NCI-H748 (cell line): ENCODE measurements around the gene CD28.
A peak's percentile ranks its signal among the peaks of the same experiment; 100 is the strongest.

Experiments used
- DNase-seq: peaks from one replicate; lab custom pipeline; 2025; ENCODE audit not compliant: unreplicated experiment; lab: John Stamatoyannopoulos, UW

CD28 gene

DNA sequence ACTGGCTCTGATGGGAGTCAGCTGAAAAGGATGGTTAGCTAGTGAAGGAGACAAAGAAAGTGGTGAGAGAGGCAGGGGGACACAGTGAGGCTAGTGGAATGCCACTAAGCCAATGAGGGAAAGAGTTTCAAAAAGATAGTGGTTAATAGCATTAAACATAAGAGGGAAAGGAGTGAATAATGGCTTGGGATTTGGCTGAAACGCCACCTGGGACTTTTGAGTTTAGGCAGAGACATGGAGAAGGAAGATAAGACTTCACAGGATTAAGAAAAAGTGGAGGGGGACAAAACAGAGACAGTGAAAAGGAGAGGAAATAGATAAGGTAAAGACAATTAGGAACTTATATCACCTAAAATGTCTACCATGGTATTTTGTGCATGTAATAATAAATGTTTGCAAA, 6.9 kb downstream of the CD28 start:
- no peak for DNase-seq

DNA sequence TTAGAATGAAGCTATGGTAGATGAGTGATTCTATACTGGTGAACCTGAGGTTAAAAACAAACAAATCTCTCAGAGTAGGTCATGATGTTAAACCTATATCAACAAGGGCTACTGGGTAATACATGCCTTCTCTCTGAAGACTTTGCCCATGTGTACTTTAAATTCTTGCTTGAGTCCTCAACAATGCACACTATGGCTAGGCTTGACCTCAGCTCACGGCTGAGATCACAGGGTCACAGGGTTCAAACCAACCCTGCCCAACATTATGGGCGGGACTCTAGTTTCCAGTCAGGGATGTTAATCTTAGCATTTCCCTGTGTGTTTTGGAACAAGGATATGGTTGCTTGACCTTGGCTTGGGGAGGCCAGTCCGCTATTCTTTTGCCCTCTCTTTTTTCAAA, 7.7 kb downstream of the CD28 start:
- no peak for DNase-seq

DNA sequence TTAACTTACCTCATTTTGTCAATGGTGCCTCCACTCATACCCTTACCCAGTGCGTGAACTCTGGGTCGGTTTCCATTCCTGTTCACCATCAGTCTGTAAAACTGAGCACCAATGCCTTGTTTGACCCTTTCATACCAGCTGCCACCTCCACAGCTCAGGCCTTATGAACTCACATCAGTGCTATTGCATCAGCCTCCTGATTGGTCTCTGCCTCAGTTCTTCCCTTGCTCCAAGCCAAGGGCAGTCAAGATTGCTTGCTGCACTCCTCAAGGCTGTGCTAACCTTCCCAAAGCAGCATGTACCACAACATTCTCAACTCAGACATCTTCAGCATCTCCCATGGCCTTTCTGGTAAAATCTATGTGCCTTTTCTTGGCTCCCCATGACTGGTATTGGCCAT, 9.3 kb downstream of the CD28 start:
- no peak for DNase-seq

DNA sequence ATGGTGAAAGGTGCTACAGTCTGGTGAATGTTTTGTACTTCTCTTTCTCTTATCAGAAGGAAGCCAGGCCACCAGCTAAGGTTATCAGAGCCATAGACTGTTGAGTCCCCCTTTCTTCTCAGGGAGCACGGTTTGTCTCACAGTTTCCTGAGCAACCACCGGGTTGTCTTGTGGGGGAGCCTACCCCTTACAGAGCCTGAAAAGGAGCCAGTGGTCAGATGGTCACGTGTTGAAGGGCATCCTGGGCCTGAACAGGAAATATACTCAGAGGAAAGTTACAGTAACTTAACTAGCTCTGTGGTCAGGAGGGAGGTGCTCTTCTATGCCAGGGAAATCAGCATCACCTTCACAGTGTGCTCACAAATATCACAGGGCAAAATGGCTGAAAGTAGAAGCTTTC, 11.6 kb downstream of the CD28 start:
- no peak for DNase-seq

DNA sequence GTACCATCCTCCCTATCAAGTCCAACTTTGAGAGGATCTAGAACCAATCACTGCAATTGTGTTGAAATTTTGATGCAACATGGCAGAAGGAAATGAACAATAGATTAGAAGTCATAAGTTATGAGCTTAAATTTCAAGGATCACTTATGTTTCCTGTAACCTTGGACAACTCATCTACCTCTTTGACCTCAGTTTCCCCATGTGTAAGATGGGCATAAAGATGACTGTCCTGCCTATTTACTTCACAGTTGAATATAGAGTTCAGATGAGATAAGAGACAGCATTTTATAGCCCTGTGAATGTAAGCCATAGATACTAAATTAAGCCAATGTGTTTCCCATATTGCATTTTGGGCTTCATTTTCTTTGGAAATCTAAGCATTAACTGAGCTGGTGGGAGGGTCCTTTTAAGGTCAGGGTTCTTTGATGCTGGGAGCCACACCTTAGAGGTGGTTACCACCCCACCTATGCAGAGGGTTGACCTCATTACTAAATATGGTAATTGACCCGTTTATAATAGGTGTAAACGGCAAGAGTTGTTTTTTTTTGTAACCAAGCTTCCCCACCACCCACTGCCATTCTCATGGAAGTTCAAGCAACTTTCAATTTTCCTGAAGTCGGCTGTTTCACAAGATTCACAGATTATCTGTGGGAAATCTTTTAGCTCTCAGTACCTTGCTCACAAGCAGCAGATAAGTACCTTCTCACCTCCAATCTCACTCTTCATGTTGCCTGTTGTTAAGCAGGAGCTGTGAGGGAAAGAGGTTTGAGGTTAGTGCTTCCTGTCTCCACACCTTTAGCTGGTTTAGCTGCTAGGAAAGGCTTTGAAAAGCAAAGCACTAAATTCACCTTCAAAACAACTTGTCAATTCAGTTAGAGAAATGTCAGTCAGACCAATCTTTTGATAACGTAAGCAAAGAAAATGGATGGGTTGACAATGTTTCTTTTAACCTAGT, 13.3 kb downstream of the CD28 start:
- no peak for DNase-seq

DNA sequence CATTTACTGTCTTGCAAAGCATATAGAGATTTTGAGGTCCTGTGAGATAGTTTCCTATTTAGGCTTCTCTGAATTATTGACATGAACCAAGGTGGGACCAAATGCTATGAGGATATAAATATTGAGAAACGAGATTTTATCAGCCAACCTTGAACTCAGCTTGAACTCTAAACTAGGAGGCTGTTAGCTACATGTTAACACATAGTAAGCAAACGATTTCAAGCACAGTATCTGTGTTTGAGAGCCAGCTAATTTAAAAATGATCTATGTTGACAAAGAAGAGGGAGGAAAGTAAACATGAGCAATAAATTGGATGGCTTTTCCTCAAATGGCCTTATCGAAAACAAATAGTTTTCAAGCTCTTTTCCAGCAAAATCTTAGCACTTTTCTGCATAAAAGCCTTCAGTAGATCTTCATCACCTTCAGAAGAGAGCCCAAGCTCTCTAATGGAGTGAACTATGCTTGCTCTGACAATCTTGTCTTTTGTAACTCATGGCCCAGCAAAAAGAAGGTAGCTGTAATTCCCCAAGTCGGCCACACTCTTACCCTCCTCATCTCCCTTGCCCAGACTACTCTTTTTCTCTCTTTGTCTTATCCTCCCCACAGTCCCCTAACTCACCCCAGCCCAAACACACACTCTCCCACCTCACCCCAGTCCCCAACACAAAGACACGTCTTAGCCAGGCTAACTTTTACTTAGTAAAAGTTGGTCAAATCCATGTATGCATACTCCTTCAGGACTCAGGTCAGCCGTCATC, 14.7 kb downstream of the CD28 start:
- peak; percentile 18 for DNase-seq

DNA sequence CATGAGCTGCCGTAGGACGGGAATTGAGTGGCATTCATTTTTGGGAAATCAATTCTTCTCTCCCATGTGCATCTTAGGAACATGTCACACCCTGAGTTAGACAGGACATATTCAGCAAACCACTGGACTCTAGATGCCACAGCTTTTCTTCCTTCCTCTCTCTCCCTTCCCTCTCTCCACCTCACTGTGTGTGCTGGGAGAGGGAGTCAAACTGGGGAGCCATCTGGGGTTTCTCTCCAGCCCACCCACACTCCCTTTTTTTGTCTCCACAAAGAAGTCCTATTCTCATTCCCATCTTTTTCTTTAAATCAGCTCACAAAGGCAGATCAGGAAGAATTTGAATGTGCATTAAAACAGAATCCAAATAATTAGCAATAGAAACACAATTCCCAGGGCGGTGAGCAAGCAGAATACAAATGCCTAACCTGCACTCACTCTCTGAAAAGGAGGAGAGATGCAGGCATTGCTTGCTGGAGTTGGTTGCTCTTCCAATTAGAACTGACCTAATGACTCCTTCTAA, 15.4 kb downstream of the CD28 start:
- no peak for DNase-seq

DNA sequence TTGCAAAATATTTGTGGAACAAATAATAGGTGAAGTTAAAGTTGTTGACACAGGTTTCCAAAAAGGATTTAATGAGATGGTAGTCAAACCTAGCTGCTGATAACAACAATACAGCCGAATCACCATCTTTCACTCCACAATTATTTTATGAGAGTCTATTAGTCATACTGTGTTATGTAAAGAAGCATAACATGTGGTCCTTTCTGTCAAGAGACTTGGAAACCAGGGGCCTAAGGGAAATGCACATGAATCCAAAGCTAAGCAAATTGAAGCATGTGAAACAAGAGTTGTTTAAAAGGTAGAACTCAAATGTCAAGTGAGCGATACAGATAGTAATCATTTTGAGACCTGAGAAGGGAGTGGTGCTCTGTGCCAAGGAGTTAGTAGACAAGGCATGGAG, 16.0 kb downstream of the CD28 start:
- peak; percentile 80 for DNase-seq

DNA sequence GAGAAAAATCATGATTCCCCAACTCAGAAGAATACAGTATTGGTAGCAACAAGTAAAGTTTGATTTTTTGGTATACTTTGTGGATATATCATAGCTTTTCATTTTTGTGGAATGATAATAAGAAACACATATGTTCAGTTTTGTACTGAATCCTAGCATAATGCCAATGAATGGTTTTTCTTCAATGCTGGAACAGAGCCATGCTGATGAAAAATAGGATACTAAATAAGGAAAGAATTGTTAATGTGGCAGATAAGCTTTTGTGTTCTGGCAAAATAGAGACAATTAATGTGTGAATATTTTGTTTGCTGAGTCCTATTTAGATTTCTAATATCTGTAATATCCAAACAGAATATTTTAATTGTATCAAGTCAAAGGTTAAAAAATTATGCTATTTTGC, 21.9 kb downstream of the CD28 start:
- DNase-seq, result no peak

DNA sequence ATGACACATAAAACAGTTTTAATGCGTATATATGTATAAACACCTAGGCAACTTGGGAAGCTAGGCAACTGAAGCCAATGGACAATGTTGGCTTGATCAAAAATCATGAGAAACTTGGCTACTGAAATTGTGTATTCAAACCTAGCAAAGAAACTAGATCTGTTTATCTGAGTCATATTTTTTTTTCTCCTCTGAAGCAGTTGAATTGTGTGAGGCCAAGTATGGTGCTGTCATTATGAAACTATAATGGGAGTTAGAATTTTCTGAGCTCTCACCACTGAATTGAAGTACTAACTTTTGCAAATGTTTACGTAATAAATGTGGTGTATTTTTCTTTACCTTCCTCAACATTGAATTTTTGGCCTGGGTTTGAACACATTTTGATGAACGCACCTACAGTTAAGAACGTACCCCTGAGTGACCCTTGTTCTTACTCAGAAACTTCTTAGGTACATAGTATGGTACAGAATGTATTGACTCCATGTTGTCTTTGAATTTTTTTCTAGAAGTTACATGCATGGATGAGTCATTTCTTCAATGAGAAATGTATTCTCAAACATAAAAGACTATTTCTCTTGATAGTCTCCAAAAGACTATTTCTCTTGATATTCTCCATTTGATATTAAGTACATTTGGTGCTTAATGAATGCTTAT, 23.8 kb downstream of the CD28 start:
- DNase-seq, result no peak

DNA sequence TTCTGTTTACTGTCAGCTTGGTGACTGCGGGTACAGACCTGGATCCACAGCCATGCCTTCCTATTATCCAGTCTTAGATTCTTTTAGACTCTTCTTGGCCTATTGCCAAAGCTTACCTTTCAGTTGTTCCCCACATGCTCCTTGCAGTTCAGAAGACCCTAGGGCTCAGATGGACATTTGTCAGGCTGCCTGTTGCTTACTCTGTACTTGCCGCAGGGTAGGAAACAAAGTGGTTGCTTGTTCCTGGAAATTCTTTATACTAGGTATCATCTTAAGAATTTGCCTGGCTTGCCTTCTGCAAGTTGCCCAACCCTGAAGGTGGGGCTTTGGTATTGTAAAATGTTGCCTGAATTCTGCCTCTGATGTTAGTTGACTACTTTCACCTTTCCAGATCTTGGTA, 24.4 kb downstream of the CD28 start:
- DNase-seq, result no peak

DNA sequence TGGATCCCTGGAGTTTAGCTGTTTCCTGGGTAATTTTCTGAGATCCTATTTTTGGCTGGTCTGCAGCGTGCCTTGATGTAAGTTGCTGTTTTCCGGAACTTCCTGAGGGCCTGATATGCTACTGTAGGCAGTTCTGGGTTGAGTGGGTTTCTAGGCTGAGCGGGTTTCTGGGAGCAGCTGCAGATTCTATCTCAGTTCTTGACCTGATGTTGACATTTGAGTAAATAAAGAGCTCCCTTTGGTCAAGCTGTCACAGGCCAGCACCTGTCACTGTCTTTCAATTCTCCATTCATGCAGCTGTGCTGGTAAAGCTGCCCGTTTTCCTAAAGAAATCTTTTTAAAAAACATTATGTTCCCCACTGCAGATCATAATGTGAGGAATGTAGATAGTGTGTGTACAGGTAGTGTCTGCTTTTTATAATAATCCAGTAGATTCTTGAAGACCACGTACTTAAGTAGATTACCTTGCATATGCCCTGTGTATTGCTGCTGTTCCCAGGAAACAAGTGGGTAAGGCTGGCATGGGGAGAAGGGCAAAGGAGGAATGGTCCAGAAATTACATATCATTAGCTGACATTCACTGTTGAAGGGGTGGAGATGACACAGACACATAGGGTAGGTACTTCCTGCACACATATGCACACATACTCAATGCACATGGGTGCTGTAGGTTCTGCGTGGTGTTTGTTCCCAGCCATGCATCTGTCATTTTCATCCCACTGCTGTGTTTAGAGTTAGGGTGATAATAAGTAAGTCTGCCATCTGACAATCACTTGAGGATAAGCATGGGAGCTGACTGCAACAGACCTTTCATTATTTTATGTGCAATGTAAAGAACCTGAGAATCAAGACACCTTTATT, 25.9 kb downstream of the CD28 start:
- DNase-seq, result peak; percentile 65

DNA sequence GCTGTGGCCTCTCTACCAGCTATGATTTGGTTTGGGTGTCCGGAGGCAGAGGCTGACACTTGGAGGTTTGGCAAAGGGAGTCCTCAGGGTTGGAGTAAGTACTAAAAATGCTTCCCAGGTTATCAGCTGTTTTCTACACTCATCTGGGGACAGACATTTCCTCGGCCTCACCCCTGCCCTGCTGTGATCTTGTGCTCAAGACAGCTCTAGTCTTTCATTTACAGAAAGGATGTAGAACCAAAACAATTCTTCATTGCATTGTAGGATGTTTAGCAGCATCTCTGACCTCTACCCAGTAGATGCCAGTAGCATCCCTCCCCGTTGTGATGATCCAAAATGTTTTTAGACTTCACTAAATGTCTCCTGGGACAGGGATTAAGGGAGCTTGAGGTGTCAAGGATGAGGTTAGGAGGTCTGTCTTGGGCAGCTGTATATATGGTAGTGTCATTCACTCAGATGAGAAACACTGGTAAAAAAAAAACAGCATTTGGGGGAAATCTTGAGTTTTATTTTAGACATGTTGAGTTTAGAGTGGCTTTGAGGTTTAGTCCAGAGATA, 26.6 kb downstream of the CD28 start:
- no peak for DNase-seq

DNA sequence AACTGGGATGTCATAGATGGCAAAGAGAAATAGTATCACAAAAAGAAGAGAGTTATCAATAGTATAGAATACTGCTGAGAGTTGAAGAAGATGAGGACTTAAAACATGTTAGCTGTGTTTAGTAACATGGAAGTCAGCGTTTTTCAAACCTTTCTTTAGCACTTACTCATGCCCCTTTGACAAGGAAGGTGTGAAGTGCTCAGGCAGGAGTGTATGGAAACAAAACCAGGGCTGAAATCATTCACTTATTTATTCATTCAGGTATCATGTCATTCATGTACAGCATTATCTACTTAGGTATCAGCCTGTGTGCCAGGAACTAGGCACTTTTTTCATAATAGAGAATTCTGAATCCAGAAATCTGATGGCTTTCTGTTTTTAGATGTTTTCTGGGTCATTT, 27.2 kb downstream of the CD28 start:
- DNase-seq, result no peak

DNA sequence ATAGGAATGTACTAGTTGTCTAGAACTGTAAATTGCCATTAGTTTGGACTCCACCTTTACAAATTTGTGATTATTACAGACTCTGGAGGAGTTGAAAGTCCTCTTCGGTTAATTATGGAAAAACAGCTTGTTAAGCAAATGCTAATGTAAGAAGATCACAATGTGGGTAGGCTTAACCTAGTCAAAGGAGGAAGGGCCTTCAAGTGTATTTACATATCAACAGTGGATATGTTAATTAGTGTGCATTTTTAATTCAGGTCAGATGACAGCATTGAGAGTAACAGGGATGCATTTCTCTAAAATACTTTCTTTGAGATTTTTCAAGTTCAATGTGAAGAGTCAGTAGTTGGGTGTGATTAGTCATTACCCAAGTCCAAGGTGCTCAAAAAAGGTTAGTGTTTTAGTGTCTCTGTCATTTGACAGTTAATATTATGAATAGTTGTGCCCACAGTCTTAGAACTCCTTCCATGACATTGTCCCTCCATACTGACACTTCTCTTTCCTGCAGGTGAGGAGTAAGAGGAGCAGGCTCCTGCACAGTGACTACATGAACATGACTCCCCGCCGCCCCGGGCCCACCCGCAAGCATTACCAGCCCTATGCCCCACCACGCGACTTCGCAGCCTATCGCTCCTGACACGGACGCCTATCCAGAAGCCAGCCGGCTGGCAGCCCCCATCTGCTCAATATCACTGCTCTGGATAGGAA, 28.0 kb downstream of the CD28 start:
- DNase-seq, result no peak

DNA sequence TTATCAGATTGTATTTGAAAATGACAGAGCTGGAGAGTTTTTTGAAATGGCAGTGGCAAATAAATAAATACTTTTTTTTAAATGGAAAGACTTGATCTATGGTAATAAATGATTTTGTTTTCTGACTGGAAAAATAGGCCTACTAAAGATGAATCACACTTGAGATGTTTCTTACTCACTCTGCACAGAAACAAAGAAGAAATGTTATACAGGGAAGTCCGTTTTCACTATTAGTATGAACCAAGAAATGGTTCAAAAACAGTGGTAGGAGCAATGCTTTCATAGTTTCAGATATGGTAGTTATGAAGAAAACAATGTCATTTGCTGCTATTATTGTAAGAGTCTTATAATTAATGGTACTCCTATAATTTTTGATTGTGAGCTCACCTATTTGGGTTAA, 30.9 kb downstream of the CD28 start:
- DNase-seq, result no peak

DNA sequence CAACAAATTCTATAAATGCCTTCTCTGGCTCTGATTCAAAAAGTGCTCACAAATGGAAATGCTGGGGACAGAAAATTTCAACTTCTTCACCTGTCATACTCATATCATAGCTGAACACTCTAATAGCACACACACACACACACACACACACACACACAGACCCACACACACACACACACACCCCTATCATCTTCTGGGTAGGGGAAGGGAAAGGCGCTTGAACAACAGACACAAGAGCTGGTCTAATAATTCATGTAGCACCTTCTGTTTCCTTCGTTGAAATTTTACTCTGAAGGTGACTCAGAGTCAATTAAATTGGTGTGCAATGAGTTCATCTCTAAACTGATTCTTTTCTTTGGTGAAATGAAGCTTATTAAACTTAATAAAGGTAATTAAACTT, 32.9 kb downstream of the CD28 start:
- DNase-seq, result no peak

DNA sequence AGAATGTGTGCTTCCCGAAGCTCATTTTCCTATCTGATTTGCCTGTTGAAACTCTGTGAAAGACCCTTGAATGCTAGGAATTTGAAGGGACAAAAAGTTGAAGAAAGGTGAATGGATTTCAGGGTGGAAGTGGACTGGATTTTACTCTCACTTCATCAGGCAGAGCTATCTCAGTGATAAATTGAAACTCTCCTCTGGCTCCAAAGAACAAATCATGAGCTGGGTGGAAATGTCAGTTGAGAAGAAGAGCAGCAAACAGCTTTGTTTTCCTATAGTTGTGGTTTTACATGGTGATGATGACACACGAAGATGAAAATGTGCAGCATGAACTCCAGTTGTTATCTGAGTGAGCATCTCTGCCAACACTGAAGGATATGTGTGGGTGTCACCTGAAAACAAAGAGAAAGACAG, 34.4 kb downstream of the CD28 start:
- DNase-seq, result no peak

DNA sequence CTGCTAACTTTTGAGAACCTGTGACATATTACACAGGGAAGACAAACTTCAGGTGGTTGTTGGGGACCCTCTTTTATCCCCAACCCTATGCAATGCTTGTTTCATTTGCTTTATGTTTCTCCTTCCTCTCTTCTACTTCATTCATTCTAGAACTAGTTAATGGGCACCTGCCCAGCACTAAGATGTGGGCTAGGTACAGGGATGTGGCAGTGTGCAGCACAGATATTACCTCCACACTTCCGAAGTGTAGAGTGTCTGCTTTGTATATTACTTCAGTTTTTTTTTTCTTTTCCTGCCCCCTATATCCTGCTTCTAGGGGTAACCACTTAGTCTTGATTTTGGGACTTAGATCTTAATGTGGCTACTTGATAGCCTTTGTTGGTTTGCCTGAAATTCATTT, 35.1 kb downstream of the CD28 start:
- DNase-seq, result no peak
